Tibial nerve (tissue), 3 donors: ENCODE measurements around the gene RAPGEF5.

ENCODE experiments used
- EP300 ChIP-seq, 2 donors: sonication (generic); formaldehyde crosslinking; IDR thresholded peaks; one replicate each; pipeline ENCODE4 v1.6.1; 2017; ENCODE audit warnings: antibody characterized with exemption in 2 of 2, mild to moderate bottlenecking in 1 of 2
- POLR2A ChIP-seq, 2 donors: fragments of 450-650 bp; IDR thresholded peaks; one replicate each; pipeline ENCODE4 v1.6.1; 2017; ENCODE audit warnings: antibody characterized with exemption in 2 of 2, mild to moderate bottlenecking in 2 of 2, moderate library complexity in 2 of 2

DNA sequence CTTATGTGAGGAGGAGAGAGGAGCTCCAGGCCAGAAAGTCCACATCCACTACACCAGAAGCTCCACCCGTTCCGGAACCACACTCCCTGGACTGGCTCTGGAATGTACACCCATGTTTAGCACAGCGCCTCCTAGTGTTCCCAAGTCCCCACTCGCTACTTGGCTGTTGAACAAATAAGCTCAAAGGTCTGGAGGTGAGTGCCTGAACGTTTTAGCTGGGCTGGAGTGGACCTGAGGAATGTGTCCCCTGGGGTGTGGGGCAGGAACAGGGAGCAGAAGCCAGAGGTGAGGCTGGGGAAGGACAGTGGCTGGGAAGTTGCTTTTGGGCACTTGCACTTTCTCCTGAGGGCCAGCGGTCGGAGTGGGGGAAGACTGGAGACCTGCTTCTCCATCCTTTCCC lies 247.2 kb downstream of the RAPGEF5 start:
- no peak for TF ChIP-seq POLR2A (IDR thresholded peaks at IDR 0.05)
- TF ChIP-seq EP300 (IDR thresholded peaks at IDR 0.05): no peak
